ENCODE data around the gene RFX4. TPM values are rescaled to one million over a fixed set of nuclear protein-coding genes. Genes with fewer than 3 reads are reported as not detected.

The RFX4 gene
- total and polyA plus RNA-seq, 10 of the 15 experiments (the other 5 are each of a cell fraction or from before 2014, with no cell fraction given), result 0.02 to 0.23 TPM; not detected in 8

- ChIA-PET SMC1A (ENCODE audit: uncharacterized antibody, unreplicated experiment) (no interaction called here), POLR2A (interaction anchor here (0.6 kb wide), 1 partner anchor 73 kb away, joined by 8 read pairs; no protein-coding TSS in a partner anchor), RAD21 (ENCODE audit: unreplicated experiment) (no interaction called here), CTCF (no interaction called here)
- H3K9me3 ChIP-seq (replicated peaks; ENCODE audit: control insufficient read depth, insufficient read depth, low read length), result no peaks in the 10 kb centered on the region
- H3K27me3 ChIP-seq (replicated peaks in 1 of 2; ENCODE audit: control insufficient read depth in 2 of 2, insufficient read depth in 2 of 2, low read length in 1 of 2), result no peaks in the 10 kb centered on the region
- H3K4me2 ChIP-seq (ENCODE audit: control insufficient read depth, insufficient read depth), result no peak overlapping the region
- H3K36me3 ChIP-seq (ENCODE audit: control insufficient read depth in 2 of 2, insufficient read depth in 2 of 2, low read length in 1 of 2), result no peaks in the 10 kb centered on the region
- no peak overlapping the region for H3K4me3 ChIP-seq
- ATAC-seq (no peak), FAIRE-seq (no peak), DNase-seq (ENCODE audit: low read depth, low spot score) (no peak)
- 57% methylated on average over 15 of the region's 16 CpGs for WGBS (ENCODE audit: insufficient coverage, insufficient replicate concordance, low lambda C conversion rate, missing lambda C conversion rate)
- H3K79me2 ChIP-seq (ENCODE audit: control insufficient read depth, insufficient read depth, low read length), result no peaks in the 10 kb centered on the region
- no peak overlapping the region for H3K27ac ChIP-seq (ENCODE audit: control insufficient read depth, insufficient read depth)
- H2AFZ ChIP-seq (ENCODE audit: control insufficient read depth, low read depth, low read length), result no peak overlapping the region
- no peak for TF ChIP-seq HDAC2 (IDR thresholded peaks at IDR 0.05)
- no peak for TF ChIP-seq GABPA (IDR thresholded peaks at IDR 0.05; ENCODE audit: low read depth)
- TF ChIP-seq SUZ12 (IDR thresholded peaks at IDR 0.05; ENCODE audit: unreplicated experiment), result no peak
- no peak for TF ChIP-seq HCFC1 (IDR thresholded peaks at IDR 0.05; ENCODE audit: low read length)
- no peak for TF ChIP-seq BACH1 (IDR thresholded peaks at IDR 0.05; ENCODE audit: borderline replicate concordance)
- TF ChIP-seq ZNF274 (IDR thresholded peaks at IDR 0.05; ENCODE audit: insufficient read depth, insufficient read length), result no peak
- no TSS peak for BruUV-seq (replicated peaks)
- in situ Hi-C loops (cut with MboI) (no loop called here), intact Hi-C loops (cut with micrococcal nuclease; ENCODE audit: unreplicated experiment) (no loop called here)
- no peaks in the 10 kb centered on the region for H4K20me1 ChIP-seq (ENCODE audit: control insufficient read depth, insufficient read depth)
- H3K4me1 ChIP-seq (ENCODE audit: control insufficient read depth, insufficient read depth, low read length), result no peaks in the 10 kb centered on the region
- H3K9ac ChIP-seq (ENCODE audit: control insufficient read depth, insufficient read depth, low read length), result no peak overlapping the region
Measured at GRCh38 chr12:106645074-106645421, 62.2 kb downstream of the RFX4 start.

GRCh38 chr12:106645465-106646330 is 62.9 kb downstream of the RFX4 start:
- ATAC-seq (no peak), FAIRE-seq (no peak), DNase-seq (ENCODE audit: low read depth, low spot score) (no peak)
- ChIA-PET SMC1A (ENCODE audit: uncharacterized antibody, unreplicated experiment) (interaction anchor here (1.0 kb wide), 1 partner anchor 44 kb away, joined by 3 read pairs; no protein-coding TSS in a partner anchor), CTCF (no interaction called here), POLR2A (interaction anchor here (0.6 kb wide), 1 partner anchor 72 kb away, joined by 8 read pairs; no protein-coding TSS in a partner anchor), RAD21 (ENCODE audit: unreplicated experiment) (no interaction called here)
- 51% methylated on average over 6 of the region's 6 CpGs for WGBS (ENCODE audit: insufficient coverage, insufficient replicate concordance, low lambda C conversion rate, missing lambda C conversion rate)
- Histone ChIP-seq H4K20me1 (ENCODE audit: control insufficient read depth, insufficient read depth) (no peaks in the 10 kb centered on the region), H3K27ac (ENCODE audit: control insufficient read depth, insufficient read depth) (no peak overlapping the region), H3K9me3 (replicated peaks; ENCODE audit: control insufficient read depth, insufficient read depth, low read length) (no peaks in the 10 kb centered on the region), H3K27me3 (replicated peaks in 1 of 2; ENCODE audit: control insufficient read depth in 2 of 2, insufficient read depth in 2 of 2, low read length in 1 of 2) (no peaks in the 10 kb centered on the region), H3K4me3 (no peak overlapping the region), H3K4me1 (ENCODE audit: control insufficient read depth, insufficient read depth, low read length) (no peaks in the 10 kb centered on the region), H3K4me2 (ENCODE audit: control insufficient read depth, insufficient read depth) (no peak overlapping the region), H3K36me3 (ENCODE audit: control insufficient read depth in 2 of 2, insufficient read depth in 2 of 2, low read length in 1 of 2) (no peaks in the 10 kb centered on the region), H2AFZ (ENCODE audit: control insufficient read depth, low read depth, low read length) (no peak overlapping the region), H3K9ac (ENCODE audit: control insufficient read depth, insufficient read depth, low read length) (no peak overlapping the region), H3K79me2 (ENCODE audit: control insufficient read depth, insufficient read depth, low read length) (no peaks in the 10 kb centered on the region)
- intact Hi-C loops (cut with micrococcal nuclease; ENCODE audit: unreplicated experiment), result no loop called here
- in situ Hi-C loops (cut with MboI), result no loop called here
- no TSS peak for BruUV-seq (replicated peaks)
- TF ChIP-seq RELB (IDR thresholded peaks at IDR 0.05; ENCODE audit: low read depth) (no peak), ZZZ3 (IDR thresholded peaks at IDR 0.05; ENCODE audit: control insufficient read depth, insufficient read length, low read depth) (no peak), ZNF384 (IDR thresholded peaks at IDR 0.05; ENCODE audit: borderline replicate concordance, low read depth, low read length) (no peak)

All from GM12878 (cell line).